ENCODE results near the gene TSSK1B. TPM values are rescaled to one million over a fixed set of nuclear protein-coding genes. Genes with fewer than 3 reads are reported as not detected.

Gene TSSK1B
- total and polyA plus RNA-seq, 2 donors (not counting 1 experiment from before 2014, with no cell fraction given): 0.50 TPM; not detected in 1

DNA sequence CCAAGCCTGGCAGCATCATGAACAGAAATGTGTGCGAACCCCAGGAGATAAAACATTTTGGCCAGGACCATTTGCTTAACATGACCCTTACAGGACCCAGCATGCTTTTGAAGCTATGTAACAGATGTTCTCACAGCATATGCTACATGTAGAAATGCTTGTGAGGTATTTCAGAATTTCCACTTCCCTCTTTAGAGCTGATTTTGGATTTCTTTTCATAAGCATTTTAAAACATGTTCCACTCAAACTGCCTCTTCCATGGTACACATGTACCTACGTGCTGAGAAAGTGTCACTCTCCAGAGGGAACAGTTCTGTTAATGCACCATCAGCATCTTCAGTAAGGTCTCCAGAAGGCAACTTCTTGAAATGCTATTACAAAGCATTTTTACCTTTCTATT is 15.7 kb upstream of the TSSK1B start:
- Histone ChIP-seq H3K36me3 (ENCODE audit: control insufficient read depth, insufficient read depth, low read length) (no peaks in the 10 kb centered on the region), H3K79me2 (ENCODE audit: control insufficient read depth, insufficient read depth, low read length) (no peaks in the 10 kb centered on the region), H3K9ac (ENCODE audit: insufficient read depth, low read length) (no peak overlapping the region), H3K4me3 (replicated peaks in 1 of 4; ENCODE audit: control extremely low read depth in 1 of 4, insufficient read depth in 1 of 4, low read depth in 3 of 4, low read length in 4 of 4) (no peak overlapping the region), H2AFZ (ENCODE audit: low read length) (no peak overlapping the region), H3K4me1 (ENCODE audit: control insufficient read depth, extremely low read depth, insufficient read depth, low read length) (no peaks in the 10 kb centered on the region), H3K4me2 (ENCODE audit: extremely low read depth, insufficient read depth, low read length) (no peak overlapping the region), H3K27ac (ENCODE audit: insufficient read depth, low read length) (no peak overlapping the region), H3K9me3 (ENCODE audit: control insufficient read depth, insufficient read depth, low read depth, low read length) (no peaks in the 10 kb centered on the region), H4K20me1 (ENCODE audit: control insufficient read depth, extremely low read depth, insufficient read depth, low read length) (no peaks in the 10 kb centered on the region), H3K27me3 (ENCODE audit: control insufficient read depth, insufficient read depth, low read length) (no peaks in the 10 kb centered on the region)
- peak; percentile 12 to 22 for DNase-seq (ENCODE audit: low read depth in 2 of 2)
- no peak for TF ChIP-seq CTCF (conservative IDR thresholded peaks at IDR 0.05 in 1 of 2, IDR thresholded peaks at IDR 0.05 in 1 of 2; ENCODE audit: low read depth in 1 of 2, low read length in 2 of 2)
- no peak for TF ChIP-seq EZH2 (IDR thresholded peaks at IDR 0.05; ENCODE audit: low read length, missing control alignments)

DNA sequence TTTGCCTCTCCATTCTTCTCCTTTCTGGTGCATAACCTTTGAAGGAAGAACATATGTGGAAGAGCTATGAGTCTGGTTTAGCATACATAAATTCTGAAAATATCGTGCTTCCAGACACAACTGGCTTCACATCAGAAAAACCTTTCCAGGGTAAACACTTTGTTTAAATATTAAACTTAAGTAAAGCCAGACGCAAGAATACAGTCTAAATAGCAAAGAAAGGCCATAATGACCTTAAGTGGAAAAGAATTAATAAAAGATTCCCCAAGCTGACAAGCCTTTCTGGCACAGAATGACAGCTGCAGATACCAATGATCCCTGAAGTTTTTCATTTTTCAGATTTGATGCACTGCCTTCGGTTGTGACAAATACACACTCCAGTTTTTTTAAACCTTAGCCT is 13.5 kb upstream of the TSSK1B start:
- TF ChIP-seq EZH2 (IDR thresholded peaks at IDR 0.05; ENCODE audit: low read length, missing control alignments): no peak
- TF ChIP-seq CTCF (conservative IDR thresholded peaks at IDR 0.05 in 1 of 2, IDR thresholded peaks at IDR 0.05 in 1 of 2; ENCODE audit: low read depth in 1 of 2, low read length in 2 of 2): no peak
- no peaks in the 10 kb centered on the region for H3K9me3 ChIP-seq (ENCODE audit: control insufficient read depth, insufficient read depth, low read depth, low read length)
- no peaks in the 10 kb centered on the region for H3K4me1 ChIP-seq (ENCODE audit: control insufficient read depth, extremely low read depth, insufficient read depth, low read length)
- H3K4me3 ChIP-seq (replicated peaks in 1 of 4; ENCODE audit: control extremely low read depth in 1 of 4, insufficient read depth in 1 of 4, low read depth in 3 of 4, low read length in 4 of 4): no peak overlapping the region
- DNase-seq (ENCODE audit: low read depth in 2 of 2): no peak
- no peaks in the 10 kb centered on the region for H3K79me2 ChIP-seq (ENCODE audit: control insufficient read depth, insufficient read depth, low read length)
- H3K27ac ChIP-seq (ENCODE audit: insufficient read depth, low read length): no peak overlapping the region
- H3K27me3 ChIP-seq (ENCODE audit: control insufficient read depth, insufficient read depth, low read length): no peaks in the 10 kb centered on the region
- no peaks in the 10 kb centered on the region for H3K36me3 ChIP-seq (ENCODE audit: control insufficient read depth, insufficient read depth, low read length)
- H3K4me2 ChIP-seq (ENCODE audit: extremely low read depth, insufficient read depth, low read length): no peak overlapping the region
- no peaks in the 10 kb centered on the region for H4K20me1 ChIP-seq (ENCODE audit: control insufficient read depth, extremely low read depth, insufficient read depth, low read length)
- H3K9ac ChIP-seq (ENCODE audit: insufficient read depth, low read length): no peak overlapping the region
- H2AFZ ChIP-seq (ENCODE audit: low read length): no peak overlapping the region

- TF ChIP-seq CTCF (conservative IDR thresholded peaks at IDR 0.05 in 1 of 2, IDR thresholded peaks at IDR 0.05 in 1 of 2; ENCODE audit: low read depth in 1 of 2, low read length in 2 of 2): peak in 1 of 2 donors; percentile 40
- TF ChIP-seq EZH2 (IDR thresholded peaks at IDR 0.05; ENCODE audit: low read length, missing control alignments): no peak
- no peaks in the 10 kb centered on the region for H3K9me3 ChIP-seq (ENCODE audit: control insufficient read depth, insufficient read depth, low read depth, low read length)
- no peaks in the 10 kb centered on the region for H4K20me1 ChIP-seq (ENCODE audit: control insufficient read depth, extremely low read depth, insufficient read depth, low read length)
- H3K4me1 ChIP-seq (ENCODE audit: control insufficient read depth, extremely low read depth, insufficient read depth, low read length): no peaks in the 10 kb centered on the region
- H3K36me3 ChIP-seq (ENCODE audit: control insufficient read depth, insufficient read depth, low read length): no peaks in the 10 kb centered on the region
- no peak overlapping the region for H3K4me2 ChIP-seq (ENCODE audit: extremely low read depth, insufficient read depth, low read length)
- no peak overlapping the region for H3K4me3 ChIP-seq (replicated peaks in 1 of 4; ENCODE audit: control extremely low read depth in 1 of 4, insufficient read depth in 1 of 4, low read depth in 3 of 4, low read length in 4 of 4)
- no peak overlapping the region for H2AFZ ChIP-seq (ENCODE audit: low read length)
- H3K27me3 ChIP-seq (ENCODE audit: control insufficient read depth, insufficient read depth, low read length): no peaks in the 10 kb centered on the region
- peak in 1 of 2 donors; percentile 14 for DNase-seq (ENCODE audit: low read depth in 2 of 2)
- H3K9ac ChIP-seq (ENCODE audit: insufficient read depth, low read length): no peak overlapping the region
- H3K79me2 ChIP-seq (ENCODE audit: control insufficient read depth, insufficient read depth, low read length): no peaks in the 10 kb centered on the region
- H3K27ac ChIP-seq (ENCODE audit: insufficient read depth, low read length): no peak overlapping the region
Observed at GRCh38 chr5:113447498-113448050, 12.8 kb upstream of the TSSK1B start.

Data from fibroblast of lung (primary cell).